ENCODE measurements around the gene ACOD1. TPM values are rescaled to one million over a fixed set of nuclear protein-coding genes. Genes with fewer than 3 reads are reported as not detected.

Gene ACOD1
- total RNA-seq, 2 donors from 2014 or later, result not detected

DNA sequence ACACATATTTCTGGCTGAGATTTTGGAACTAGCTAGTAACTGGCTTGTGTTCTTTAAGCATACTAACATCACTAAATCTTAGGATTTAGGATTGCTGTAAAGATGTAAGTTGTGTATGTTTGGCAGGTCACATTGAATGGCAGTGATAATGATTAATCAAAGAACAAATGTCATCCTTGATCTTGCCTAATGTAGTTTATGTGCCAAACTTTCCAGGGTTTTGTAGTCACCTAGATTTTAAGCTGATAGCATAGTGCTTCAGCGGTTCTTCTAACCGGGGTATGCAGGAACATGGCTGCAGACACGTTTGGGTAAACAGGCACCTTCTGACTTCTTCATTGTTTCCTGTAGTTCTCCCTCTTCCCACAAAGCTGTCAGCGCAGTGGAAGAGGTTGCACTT, 53.2 kb downstream of the ACOD1 start:
- DNase-seq (ENCODE audit: low spot score) (no peak), ATAC-seq (ENCODE audit: insufficient number of reproducible peaks, low FRiP score, low read depth) (no peak)
- Histone ChIP-seq H3K9me3 (no peaks in the 10 kb centered on the region), H3K4me3 (no peak overlapping the region), H3K36me3 (peaks cover 22% of the 10 kb centered on the region), H3K27ac (no peak overlapping the region), H3K27me3 (replicated peaks; ENCODE audit: insufficient read depth) (no peaks in the 10 kb centered on the region), H3K4me1 (ENCODE audit: control insufficient read depth in 1 of 2, low read depth in 2 of 2) (peaks cover 9 to 50% of the 10 kb centered on the region in 2 donors)
- TF ChIP-seq, protein P1, sequence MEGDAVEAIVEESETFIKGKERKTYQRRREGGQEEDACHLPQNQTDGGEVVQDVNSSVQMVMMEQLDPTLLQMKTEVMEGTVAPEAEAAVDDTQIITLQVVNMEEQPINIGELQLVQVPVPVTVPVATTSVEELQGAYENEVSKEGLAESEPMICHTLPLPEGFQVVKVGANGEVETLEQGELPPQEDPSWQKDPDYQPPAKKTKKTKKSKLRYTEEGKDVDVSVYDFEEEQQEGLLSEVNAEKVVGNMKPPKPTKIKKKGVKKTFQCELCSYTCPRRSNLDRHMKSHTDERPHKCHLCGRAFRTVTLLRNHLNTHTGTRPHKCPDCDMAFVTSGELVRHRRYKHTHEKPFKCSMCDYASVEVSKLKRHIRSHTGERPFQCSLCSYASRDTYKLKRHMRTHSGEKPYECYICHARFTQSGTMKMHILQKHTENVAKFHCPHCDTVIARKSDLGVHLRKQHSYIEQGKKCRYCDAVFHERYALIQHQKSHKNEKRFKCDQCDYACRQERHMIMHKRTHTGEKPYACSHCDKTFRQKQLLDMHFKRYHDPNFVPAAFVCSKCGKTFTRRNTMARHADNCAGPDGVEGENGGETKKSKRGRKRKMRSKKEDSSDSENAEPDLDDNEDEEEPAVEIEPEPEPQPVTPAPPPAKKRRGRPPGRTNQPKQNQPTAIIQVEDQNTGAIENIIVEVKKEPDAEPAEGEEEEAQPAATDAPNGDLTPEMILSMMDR (IDR thresholded peaks at IDR 0.05), result no peak

DNA sequence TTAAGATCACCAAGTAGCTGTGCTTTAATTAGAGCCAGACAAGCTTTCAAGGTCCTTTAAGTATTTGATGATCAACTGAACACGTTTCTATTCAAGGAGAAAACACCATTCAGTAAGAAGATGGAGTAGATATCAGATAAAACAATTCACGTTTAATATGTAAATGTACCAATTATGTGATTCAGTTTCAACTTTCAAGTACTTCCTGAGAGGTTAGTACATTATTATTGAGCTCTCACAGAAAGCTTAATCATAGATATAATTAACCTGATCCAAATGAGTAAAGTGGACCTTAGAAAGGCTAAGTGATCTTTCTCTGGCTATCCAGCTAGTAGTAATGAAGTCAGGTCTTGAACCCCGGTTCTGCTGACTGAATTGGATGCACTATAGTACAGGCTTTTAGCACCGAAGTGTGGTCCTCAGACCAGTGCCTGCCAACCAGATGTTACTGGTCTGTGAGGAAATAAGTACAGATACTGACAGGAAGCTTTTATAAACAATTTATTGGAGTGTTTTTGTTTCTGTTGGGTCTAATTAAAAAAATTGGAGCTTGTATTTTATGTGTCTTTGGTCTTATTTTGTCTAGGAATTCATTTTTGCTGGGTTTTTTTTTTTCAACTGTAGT, 53.8 kb downstream of the ACOD1 start:
- TF ChIP-seq, protein P1 (IDR thresholded peaks at IDR 0.05), result no peak
- Histone ChIP-seq H3K27ac (peak overlapping the region in 1 of 2 donors; percentile 19), H3K9me3 (no peaks in the 10 kb centered on the region), H3K36me3 (peaks cover 21% of the 10 kb centered on the region), H3K4me3 (no peak overlapping the region), H3K4me1 (ENCODE audit: control insufficient read depth in 1 of 2, low read depth in 2 of 2) (peaks cover 9 to 54% of the 10 kb centered on the region in 2 donors), H3K27me3 (replicated peaks; ENCODE audit: insufficient read depth) (no peaks in the 10 kb centered on the region)
- DNase-seq (ENCODE audit: low spot score) (no peak), ATAC-seq (ENCODE audit: insufficient number of reproducible peaks, low FRiP score, low read depth) (no peak)

DNA sequence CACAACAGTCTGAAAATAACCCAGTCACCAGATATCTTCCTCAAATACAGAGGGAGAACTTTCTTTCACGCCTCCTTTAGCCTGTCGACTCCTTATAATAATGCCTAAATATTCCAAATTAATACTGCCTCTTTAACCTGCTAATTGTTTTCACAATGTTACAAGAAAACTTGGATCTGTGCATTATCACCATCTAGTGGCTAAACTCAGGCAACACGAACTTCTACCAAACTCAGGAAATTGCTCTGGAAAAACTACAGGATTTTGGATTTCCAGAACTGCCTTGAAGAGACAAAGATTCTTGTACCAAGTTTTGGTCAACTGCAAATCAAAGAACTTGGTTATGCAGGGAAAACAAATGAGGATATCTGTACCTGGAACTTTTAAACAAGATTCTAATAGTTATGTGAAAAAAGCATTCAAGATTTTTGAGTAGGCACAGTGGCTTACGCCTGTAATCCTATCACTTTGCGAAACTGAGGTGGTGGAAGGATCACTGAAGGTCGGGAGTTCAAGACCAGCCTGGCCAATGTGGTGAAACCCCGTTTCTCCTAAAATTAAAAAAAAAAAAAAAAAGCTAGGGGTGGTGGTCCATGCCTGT, 54.4 kb downstream of the ACOD1 start:
- peaks cover 9 to 57% of the 10 kb centered on the region in 2 donors for H3K4me1 ChIP-seq (ENCODE audit: control insufficient read depth in 1 of 2, low read depth in 2 of 2)
- peaks cover 25% of the 10 kb centered on the region for H3K36me3 ChIP-seq
- no peaks in the 10 kb centered on the region for H3K27me3 ChIP-seq (replicated peaks; ENCODE audit: insufficient read depth)
- ATAC-seq (ENCODE audit: insufficient number of reproducible peaks, low FRiP score, low read depth) (no peak), DNase-seq (ENCODE audit: low spot score) (no peak)
- no peak overlapping the region for H3K4me3 ChIP-seq
- H3K9me3 ChIP-seq, result no peaks in the 10 kb centered on the region
- peak overlapping the region in 1 of 2 donors; percentile 19 for H3K27ac ChIP-seq
- TF ChIP-seq, protein P1 (IDR thresholded peaks at IDR 0.05), result peak; percentile 43

Other genes starting within 250 kb of the ACOD1 start
- 10 to 100 TPM; 89.8 to 99.7 TPM for gene KCTD12, start 62.1 kb upstream of the ACOD1 start, total RNA-seq
- 10 to 100 TPM; 21.4 to 29.1 TPM for gene CLN5, start 43.6 kb downstream of the ACOD1 start, total RNA-seq
- gene FBXL3, start 78.6 kb downstream of the ACOD1 start, total RNA-seq, result 100 to 1,000 TPM; 111 to 119 TPM